Pancreas (tissue), 10 donors: ENCODE results near the gene UQCRH. TPM values are rescaled to one million over a fixed set of nuclear protein-coding genes. Genes with fewer than 3 reads are reported as not detected.

Experiments used
- ATAC-seq, 4 donors: fragments of 200-7000 bp; cut with Tn5 transposase; one replicate each; pipeline versions ENCODE4 v1.8.0 to v1.9.1; 2020; ENCODE audit warnings: mild to moderate bottlenecking in 4 of 4, moderate library complexity in 4 of 4
- DNase-seq, 6 donors: peaks; one replicate each; pipeline ENCODE4 v3.0.0-alpha.2; 2020
- FAIRE-seq: peaks from 2 replicates; lab custom pipeline; 2012; peaks lifted over from hg19 to GRCh38; lab: Jason Lieb, UNC
- H3K27ac ChIP-seq, 4 donors: fragments of 200-600 bp; sonication (generic); 1 replicate in 3 of 4; 2 replicates in 1 of 4; pipeline versions ENCODE4 v1.5.0 to v1.8.0; 2020
- H3K27me3 ChIP-seq, 4 donors: fragments of 200-600 bp; one replicate each; pipeline ENCODE4 v1.8.0; 2021
- H3K36me3 ChIP-seq, 3 donors: fragments of 200-600 bp; sonication (generic) in 1 of 3; one replicate each; pipeline versions ENCODE4 v1.5.0 to v1.8.0; 2020 to 2021
- H3K4me1 ChIP-seq, 3 donors: fragments of 200-600 bp; one replicate each; pipeline ENCODE4 v1.8.0; 2021
- H3K4me3 ChIP-seq, 4 donors: fragments of 200-600 bp; sonication (generic) in 2 of 4; one replicate each; pipeline versions ENCODE4 v1.5.0 to v1.8.0; 2020 to 2021
- H3K9me3 ChIP-seq, 4 donors: fragments of 200-600 bp; one replicate each; pipeline ENCODE4 v1.8.0; 2021
- CTCF ChIP-seq, 4 donors: fragments of 200-600 bp; sonication (generic) in 3 of 4; IDR thresholded peaks; one replicate each; pipeline versions ENCODE4 v1.5.0 to v1.8.0; 2021; ENCODE audit warnings: antibody characterized with exemption in 4 of 4
- WGBS, 2 donors: extraction: QIAGEN DNeasy Blood & Tissue Kit; methylation state at CpG; one replicate each; pipeline ENCODE4 v1.1.7; 2013; 5-methylcytosine and 5-hydroxymethylcytosine counted together
- intact Hi-C, 3 donors: fragments of 100-400 bp; cut with DNase I; formaldehyde crosslinking; loops; one replicate each; pipeline versions ENCODE4 v1.11.1 to v1.14.2; 2022
- polyA plus RNA-seq, 2 donors: library from polyadenylated mRNA; stranded (reverse); fragments of 200-250 nt; gene quantifications; one replicate each; pipeline ENCODE4 v1.2.3, GENCODE V29; 2013
- total RNA-seq, 6 donors: library from RNA; stranded (reverse); fragmentation: NEBNext Ultra II Directional in 4 of 6; extraction: Animal tissue kit (Norgen Biotek cat#: 25700) in 4 of 6; gene quantifications; one replicate each; pipeline versions ENCODE4 v1.2.1 to v1.2.4, GENCODE V29; 2021 to 2023
- donor health status: healthy with polysubstance abuse.
- donor health status: DM: no; HTN: no; CAD: no; lungs with moderate emphysema.
- donor health status: DM: no; HTN: no; CAD: no.
- donor health status: control.
- donor health status: control.
- donor health status: Bipolar disorder and iron deficiency.
- donor health status: DM: yes; HTN: yes; CAD: no.
- donor health status: DM: no; HTN: no; CAD: no.
- donor health status: DM: no; HTN: no; CAD: no.
- donor health status: DM: yes; HTN: yes; CAD: no.

UQCRH gene
- total and polyA plus RNA-seq, 8 donors, result 51.8 to 183 (median 77.0) TPM

- Histone ChIP-seq H3K27me3 (no peaks in the 10 kb centered on the region), H3K9me3 (no peaks in the 10 kb centered on the region), H3K27ac (peak within 1 kb of the TSS; percentile 82 to 97 (median 89)), H3K36me3 (peaks cover 0 to 10% (median 4%) of the 10 kb centered on the region in 3 donors), H3K4me1 (peaks cover 0 to 9% (median 0%) of the 10 kb centered on the region in 3 donors), H3K4me3 (peak within 1 kb of the TSS; percentile 42 to 79 (median 60))
- DNase-seq (peak; percentile 90 to 95 (median 91)), FAIRE-seq (no peak), ATAC-seq (peak; percentile 95 to 98 (median 97))
- WGBS, 2 donors, result 0% methylated on average over 51 to 53 of the region's 53 CpGs
- peak; percentile 19 to 46 (median 37) for TF ChIP-seq CTCF (IDR thresholded peaks at IDR 0.05)
- intact Hi-C loops, result loop anchor here in 1 of 3 donors (10.0 kb wide), 1 partner anchor 96 kb away; the partner anchor contains the start of gene RAD54L
These were observed 37.1 kb downstream of the UQCRH start, which contains the start of gene NSUN4 for GRCh38 chr1:46340404-46341221. Gene NSUN4 (plus strand): TSS chr1:46340807. CDS start chr1:46340827, 20 bp downstream.

DNA sequence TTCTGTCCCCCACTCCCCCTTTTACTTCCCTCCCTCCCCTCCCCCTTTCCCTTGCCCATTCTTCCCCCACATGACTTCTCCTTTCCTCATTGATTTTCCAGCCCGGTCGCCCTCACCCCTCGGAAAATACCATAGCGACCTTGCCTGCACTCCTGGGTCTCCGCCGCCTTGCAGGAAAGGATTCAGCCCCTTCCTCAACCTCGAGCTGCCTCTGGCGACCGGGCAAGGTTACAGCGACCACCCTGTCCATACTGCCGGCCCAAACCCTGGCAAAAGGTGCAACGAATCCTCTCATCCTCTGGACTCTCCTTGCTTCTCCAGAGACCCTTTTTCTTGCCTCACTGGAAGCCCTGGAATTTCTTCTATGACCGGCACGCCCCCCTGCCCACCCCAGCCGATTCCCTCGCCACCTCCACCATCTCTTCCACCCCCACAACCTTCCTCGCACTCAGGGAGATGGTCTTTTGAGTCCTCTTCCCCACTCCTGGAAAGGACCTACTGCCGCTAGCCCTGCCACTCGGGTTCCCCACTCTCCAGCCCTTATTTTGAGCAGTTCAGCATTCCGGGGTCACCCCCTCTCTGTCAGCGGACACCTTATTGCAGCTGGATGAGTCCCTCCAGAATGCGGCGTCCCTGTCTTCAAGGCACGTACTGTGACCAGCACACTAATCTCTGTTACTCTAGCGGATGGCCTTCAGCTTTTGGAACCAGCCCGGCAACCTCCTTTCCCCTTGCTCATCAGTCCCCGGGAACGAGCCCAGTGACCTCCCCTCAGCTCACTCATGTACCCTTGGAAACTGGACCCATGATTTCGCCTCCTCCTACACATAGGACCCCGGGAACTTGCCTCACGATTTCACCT is 38.0 kb downstream of the UQCRH start:
- 28 to 35% methylated on average over 31 of the region's 31 CpGs for WGBS, 2 donors
- intact Hi-C loops, result loop anchor here in 1 of 3 donors (10.0 kb wide), 1 partner anchor 97 kb away; the partner anchor contains the start of gene RAD54L
- TF ChIP-seq CTCF (IDR thresholded peaks at IDR 0.05), result no peak

GRCh38 chr1:46342084-46342656 is 38.7 kb downstream of the UQCRH start:
- Histone ChIP-seq H3K27me3 (no peaks in the 10 kb centered on the region), H3K27ac (no peak overlapping the region), H3K9me3 (no peaks in the 10 kb centered on the region), H3K4me3 (peak overlapping the region in 1 of 4 donors; percentile 79), H3K36me3 (peaks cover 0 to 20% (median 4%) of the 10 kb centered on the region in 3 donors), H3K4me1 (peaks cover 0 to 9% (median 0%) of the 10 kb centered on the region in 3 donors)
- intact Hi-C loops, result loop anchor here in 1 of 3 donors (10.0 kb wide), 1 partner anchor 97 kb away; the partner anchor contains the start of gene RAD54L
- FAIRE-seq, result no peak
- 89 to 91% methylated on average over 6 of the region's 6 CpGs for WGBS, 2 donors
- TF ChIP-seq CTCF (IDR thresholded peaks at IDR 0.05), result no peak
- ATAC-seq, result no peak
- no peak for DNase-seq

More for the DNA sequence above, 38.0 kb downstream of the UQCRH start:
- DNase-seq (peak in 3 of 6 donors; percentile 21 to 56 (median 47)), FAIRE-seq (no peak), ATAC-seq (no peak)
- no peaks in the 10 kb centered on the region for H3K27me3 ChIP-seq
- H3K27ac ChIP-seq, result peak overlapping the region; percentile 82 to 97 (median 89)
- no peaks in the 10 kb centered on the region for H3K9me3 ChIP-seq
- H3K4me3 ChIP-seq, result peak overlapping the region; percentile 42 to 79 (median 60)
- peaks cover 0 to 9% (median 0%) of the 10 kb centered on the region in 3 donors for H3K4me1 ChIP-seq
- H3K36me3 ChIP-seq, result peaks cover 0 to 15% (median 4%) of the 10 kb centered on the region in 3 donors

GRCh38 chr1:46342677-46343350 is 39.3 kb downstream of the UQCRH start:
- intact Hi-C loops, result loop anchor here in 1 of 3 donors (10.0 kb wide), 1 partner anchor 98 kb away; the partner anchor contains the start of gene RAD54L
- DNase-seq, result no peak
- H3K4me1 ChIP-seq, result peaks cover 0 to 9% (median 0%) of the 10 kb centered on the region in 3 donors
- whole genome bisulfite sequencing, 2 donors, result 77 to 91% methylated on average over 8 of the region's 8 CpGs
- no peak overlapping the region for H3K4me3 ChIP-seq
- no peak for TF ChIP-seq CTCF (IDR thresholded peaks at IDR 0.05)
- no peaks in the 10 kb centered on the region for H3K9me3 ChIP-seq
- H3K27ac ChIP-seq, result no peak overlapping the region
- ATAC-seq, result no peak
- H3K36me3 ChIP-seq, result peaks cover 0 to 23% (median 4%) of the 10 kb centered on the region in 3 donors
- no peaks in the 10 kb centered on the region for H3K27me3 ChIP-seq
- no peak for FAIRE-seq
